Thyroid gland (tissue), 4 donors: ENCODE measurements around the gene CDK19. TPM values are rescaled to one million over a fixed set of nuclear protein-coding genes. Genes with fewer than 3 reads are reported as not detected.

Experiments used
- DNase-seq, 2 donors: peaks; one replicate each; pipeline ENCODE4 v3.0.0-alpha.2; 2019
- H3K27ac ChIP-seq, 3 donors: fragments of 200-600 bp; sonication (generic); 1 replicate in 2 of 3; 2 replicates in 1 of 3; pipeline ENCODE4 v1.5.1; 2016 to 2019; ENCODE audit warnings: mild to moderate bottlenecking in 1 of 3, moderate library complexity in 1 of 3
- H3K27me3 ChIP-seq: fragments of 200-600 bp; sonication (generic); one replicate; pipeline ENCODE4 v1.5.1; 2019
- H3K36me3 ChIP-seq, 2 donors: fragments of 200-600 bp; sonication (generic); one replicate each; pipeline ENCODE4 v1.5.1; 2016 to 2019
- H3K4me1 ChIP-seq, 2 donors: fragments of 200-600 bp; sonication (generic); one replicate each; pipeline ENCODE4 v1.5.1; 2017 to 2019
- H3K4me3 ChIP-seq, 3 donors: fragments of 200-600 bp; sonication (generic); replicated peaks in 1 of 3; 1 replicate in 2 of 3; 2 replicates in 1 of 3; pipeline ENCODE4 v1.5.1; 2016; ENCODE audit warnings: mild to moderate bottlenecking in 1 of 3
- H3K9me3 ChIP-seq: fragments of 200-600 bp; sonication (generic); one replicate; pipeline ENCODE4 v1.5.1; 2017
- CTCF ChIP-seq, 6 experiments: fragments of 200-600 bp in 3 of 6; fragments of 450-650 bp in 3 of 6; sonication (generic) in 3 of 6; IDR thresholded peaks; one replicate each; pipeline ENCODE4 v1.5.1; 2016 to 2019; ENCODE audit warnings: antibody characterized with exemption in 6 of 6, mild to moderate bottlenecking in 2 of 6, inconsistent platforms in 1 of 6, moderate library complexity in 1 of 6
- POLR2A ChIP-seq, 2 donors: fragments of 450-650 bp; IDR thresholded peaks; one replicate each; pipeline ENCODE4 v1.6.1; 2017; ENCODE audit warnings: antibody characterized with exemption in 2 of 2, mild to moderate bottlenecking in 2 of 2, moderate library complexity in 1 of 2
- WGBS, 2 donors: methylation state at CpG; one replicate each; pipeline ENCODE4 v1.1.5; 2017; 5-methylcytosine and 5-hydroxymethylcytosine counted together
- intact Hi-C: fragments of 100-400 bp; cut with DNase I; formaldehyde crosslinking; loops from one replicate; pipeline ENCODE4 v1.15.1; 2023
- total RNA-seq, 4 donors: library from RNA; depleted of rRNA; stranded (reverse); fragments of >200 nt; gene quantifications; one replicate each; pipeline ENCODE4 v1.2.3, GENCODE V29; 2016

The CDK19 gene
- total RNA-seq, 4 donors from 2014 or later: 12.6 to 17.9 (median 13.3) TPM

- Histone ChIP-seq H3K4me1 (no peaks in the 10 kb centered on the region), H3K4me3 (no peak overlapping the region), H3K9me3 (no peaks in the 10 kb centered on the region), H3K36me3 (no peaks in the 10 kb centered on the region), H3K27me3 (no peaks in the 10 kb centered on the region), H3K27ac (no peak overlapping the region)
- WGBS, 2 donors: 91 to 93% methylated on average over 4 of the region's 4 CpGs
- intact Hi-C loops: no loop called here
- TF ChIP-seq POLR2A (IDR thresholded peaks at IDR 0.05): no peak
- no peak for TF ChIP-seq CTCF (IDR thresholded peaks at IDR 0.05)
- no peak for DNase-seq
These were observed 79.6 kb downstream of the CDK19 start for GRCh38 chr6:110735666-110736065.

- TF ChIP-seq POLR2A (IDR thresholded peaks at IDR 0.05) (no peak), CTCF (IDR thresholded peaks at IDR 0.05) (no peak)
- no peaks in the 10 kb centered on the region for H3K36me3 ChIP-seq
- H3K27me3 ChIP-seq: no peaks in the 10 kb centered on the region
- no peaks in the 10 kb centered on the region for H3K4me1 ChIP-seq
- H3K9me3 ChIP-seq: no peaks in the 10 kb centered on the region
- intact Hi-C loops: no loop called here
- no peak for DNase-seq
- WGBS, 2 donors: 96 to 98% methylated on average over 3 of the region's 3 CpGs
- H3K4me3 ChIP-seq: no peak overlapping the region
- H3K27ac ChIP-seq: no peak overlapping the region
These were observed 83.4 kb downstream of the CDK19 start for GRCh38 chr6:110731898-110732297.

GRCh38 chr6:110731196-110731595 lies 84.1 kb downstream of the CDK19 start:
- no peak for DNase-seq
- Histone ChIP-seq H3K9me3 (no peaks in the 10 kb centered on the region), H3K4me1 (no peaks in the 10 kb centered on the region), H3K27ac (no peak overlapping the region), H3K36me3 (no peaks in the 10 kb centered on the region), H3K4me3 (no peak overlapping the region), H3K27me3 (no peaks in the 10 kb centered on the region)
- TF ChIP-seq POLR2A (IDR thresholded peaks at IDR 0.05) (no peak), CTCF (IDR thresholded peaks at IDR 0.05) (no peak)
- 95 to 98% methylated on average over 4 of the region's 4 CpGs for WGBS, 2 donors
- intact Hi-C loops: no loop called here

- H3K27me3 ChIP-seq: no peaks in the 10 kb centered on the region
- H3K4me1 ChIP-seq: no peaks in the 10 kb centered on the region
- no peak overlapping the region for H3K4me3 ChIP-seq
- 95 to 97% methylated on average over 1 of the region's 1 CpG for WGBS, 2 donors
- TF ChIP-seq CTCF (IDR thresholded peaks at IDR 0.05) (no peak), POLR2A (IDR thresholded peaks at IDR 0.05) (no peak)
- no peak for DNase-seq
- H3K27ac ChIP-seq: no peak overlapping the region
- intact Hi-C loops: no loop called here
- no peaks in the 10 kb centered on the region for H3K9me3 ChIP-seq
- no peaks in the 10 kb centered on the region for H3K36me3 ChIP-seq
These were observed 86.8 kb downstream of the CDK19 start for GRCh38 chr6:110728501-110728900.

GRCh38 chr6:110723017-110723416 lies 92.3 kb downstream of the CDK19 start:
- no peak for DNase-seq
- intact Hi-C loops: no loop called here
- Histone ChIP-seq H3K4me1 (no peaks in the 10 kb centered on the region), H3K4me3 (no peak overlapping the region), H3K36me3 (no peaks in the 10 kb centered on the region), H3K9me3 (no peaks in the 10 kb centered on the region), H3K27ac (no peak overlapping the region), H3K27me3 (no peaks in the 10 kb centered on the region)
- TF ChIP-seq CTCF (IDR thresholded peaks at IDR 0.05) (no peak), POLR2A (IDR thresholded peaks at IDR 0.05) (no peak)
- WGBS, 2 donors: 89 to 94% methylated on average over 3 of the region's 3 CpGs
